ENCODE results near the gene HPX. TPM values are rescaled to one million over a fixed set of nuclear protein-coding genes. Genes with fewer than 3 reads are reported as not detected.

Gene HPX
- total and polyA plus RNA-seq, 2 of the 4 experiments (the other 2 are of a cell fraction): 0.36 to 1.4 TPM

- no peak for ATAC-seq (ENCODE audit: low read depth)
- POLR2A ChIA-PET (ENCODE audit: unreplicated experiment): no interaction called here
Measured at GRCh38 chr11:6395470-6396060, 45.2 kb downstream of the HPX start.

More at GRCh38 chr11:6395470-6396060, 45.2 kb downstream of the HPX start:
- Histone ChIP-seq H3K9me3 (ENCODE audit: control insufficient read depth, insufficient read depth, low read length) (no peaks in the 10 kb centered on the region), H2AK9ac (replicated peaks; ENCODE audit: low read depth, low read length, poor library complexity) (no peak overlapping the region), H4K20me1 (ENCODE audit: insufficient read depth, low read length) (no peaks in the 10 kb centered on the region; the same call in 1 of the 2 replicates), H3K23ac (ENCODE audit: low read depth, low read length) (no peak overlapping the region), H3K9ac (ENCODE audit: low read depth, low read length) (no peak overlapping the region), H2BK15ac (ENCODE audit: low read depth, low read length) (no peak overlapping the region), H3K4me3 (ENCODE audit: insufficient read depth, low read depth, low read length) (no peak overlapping the region), H2BK120ac (ENCODE audit: low read depth, low read length) (no peak overlapping the region), H2AK5ac (ENCODE audit: low read depth, low read length) (no peak overlapping the region), H2AFZ (replicated peaks; ENCODE audit: low read length, poor library complexity) (no peak overlapping the region), H4K8ac (ENCODE audit: low read depth in 2 of 2, low read length in 2 of 2) (no peak overlapping the region), H3K36me3 (ENCODE audit: control insufficient read depth, insufficient read depth, low read length) (peaks cover 29% of the 10 kb centered on the region), H4K91ac (ENCODE audit: insufficient read depth, low read depth, low read length) (no peak overlapping the region), H3K4ac (ENCODE audit: low read depth, low read length) (no peak overlapping the region), H3K14ac (replicated peaks; ENCODE audit: low read depth, low read length) (no peak overlapping the region), H3K4me1 (ENCODE audit: control insufficient read depth, insufficient read depth, low read length) (peaks cover 14% of the 10 kb centered on the region), H3K18ac (ENCODE audit: low read depth, low read length) (no peak overlapping the region), H2BK5ac (ENCODE audit: low read depth, low read length, poor library complexity, severe bottlenecking) (no peak overlapping the region), H3K4me2 (ENCODE audit: low read depth, low read length) (no peak overlapping the region), H3K56ac (ENCODE audit: extremely low read depth, insufficient read depth, low read length) (no peak overlapping the region), H3K27ac (ENCODE audit: insufficient read depth, low read length) (no peak overlapping the region), H2BK20ac (ENCODE audit: low read depth, low read length) (no peak overlapping the region), H4K5ac (ENCODE audit: low read depth, low read length) (no peak overlapping the region), H3K27me3 (ENCODE audit: control insufficient read depth, insufficient read depth, low read length) (no peaks in the 10 kb centered on the region), H3K9me1 (ENCODE audit: insufficient read depth, low read length) (peaks cover 45% of the 10 kb centered on the region), H3K79me1 (ENCODE audit: low read depth in 1 of 2, low read length in 2 of 2) (peaks cover 5 to 22% of the 10 kb centered on the region in 2 experiments; a peak in 2 of 4 replicates)
- in situ Hi-C loops (cut with MboI; ENCODE audit: low sequenced_read_pairs) (no loop called here), dilution Hi-C loops (cut with HindIII; ENCODE audit: low sequenced_read_pairs, unreplicated experiment) (no loop called here), intact Hi-C loops (cut with micrococcal nuclease) (no loop called here)
- DNase-seq: no peak
- CTCF ChIA-PET: no interaction called here
- no CpG with 5 or more reads among the region's 16 CpGs for WGBS, 2 experiments (ENCODE audit: extremely low coverage in 2 of 2, insufficient read length in 1 of 2)
- BruUV-seq (replicated peaks): no TSS peak
- TF ChIP-seq SMC3 (IDR thresholded peaks at IDR 0.05; ENCODE audit: low read depth, low read length) (no peak), USF2 (IDR thresholded peaks at IDR 0.05; ENCODE audit: low read depth, low read length) (no peak), MAZ (IDR thresholded peaks at IDR 0.05; ENCODE audit: borderline replicate concordance, low read depth, low read length) (no peak), POLR2A (IDR thresholded peaks at IDR 0.05; ENCODE audit: low read depth, low read length) (no peak), FOS (IDR thresholded peaks at IDR 0.05; ENCODE audit: low read depth, low read length) (no peak), CHD1 (IDR thresholded peaks at IDR 0.05; ENCODE audit: low read depth, low read length) (no peak), MXI1 (IDR thresholded peaks at IDR 0.05; ENCODE audit: borderline replicate concordance, low read depth, low read length) (no peak), RCOR1 (IDR thresholded peaks at IDR 0.05; ENCODE audit: insufficient replicate concordance, low read length) (no peak), CTCF (conservative IDR thresholded peaks at IDR 0.05; ENCODE audit: low read depth, low read length) (no peak), CEBPB (IDR thresholded peaks at IDR 0.05; ENCODE audit: low read depth, low read length) (no peak), MAFK (IDR thresholded peaks at IDR 0.05; ENCODE audit: low read depth, low read length) (no peak), RAD21 (IDR thresholded peaks at IDR 0.05; ENCODE audit: low read length) (no peak), ELK1 (IDR thresholded peaks at IDR 0.05; ENCODE audit: borderline replicate concordance, low read depth, low read length) (no peak), RFX5 (IDR thresholded peaks at IDR 0.05; ENCODE audit: low read depth, low read length) (no peak), NFE2L2 (IDR thresholded peaks at IDR 0.05; ENCODE audit: low read depth, low read length) (no peak), BHLHE40 (IDR thresholded peaks at IDR 0.05; ENCODE audit: low read depth, low read length) (no peak)
